Heart right ventricle (tissue), 16 donors: ENCODE measurements around the gene TMCC3. TPM values are rescaled to one million over a fixed set of nuclear protein-coding genes. Genes with fewer than 3 reads are reported as not detected.
A peak's percentile ranks its signal among the peaks of the same experiment; 100 is the strongest.
"Not testable (repeated sequence)": the region's sequence is repeated elsewhere in the genome, so short reads cannot be mapped to it uniquely, and the experiment has no call there.

Source experiments
- ATAC-seq, 8 donors: fragments of 200-7000 bp; cut with Tn5 transposase; one replicate each; pipeline ENCODE4 v1.9.1; 2020; ENCODE audit warnings: mild to moderate bottlenecking in 8 of 8, moderate library complexity in 8 of 8, moderate number of reproducible peaks in 1 of 8
- DNase-seq, 2 donors: peaks; one replicate each; pipeline ENCODE4 v3.0.0-alpha.2; 2020
- H3K27ac ChIP-seq, 10 donors: fragments of 200-600 bp; sonication (generic) in 2 of 10; one replicate each; pipeline versions ENCODE4 v1.5.0 to v1.8.0; 2020 to 2022; ENCODE audit warnings: mild to moderate bottlenecking in 3 of 10
- H3K27me3 ChIP-seq, 7 donors: fragments of 200-600 bp; one replicate each; pipeline ENCODE4 v1.8.0; 2021 to 2022; ENCODE audit warnings: mild to moderate bottlenecking in 2 of 7
- H3K36me3 ChIP-seq, 9 donors: fragments of 200-600 bp; sonication (generic) in 1 of 9; one replicate each; pipeline versions ENCODE4 v1.5.0 to v1.8.0; 2020 to 2022; ENCODE audit warnings: mild to moderate bottlenecking in 2 of 9
- H3K4me1 ChIP-seq, 9 donors: fragments of 200-600 bp; sonication (generic) in 1 of 9; one replicate each; pipeline versions ENCODE4 v1.5.0 to v1.8.0; 2020 to 2022; ENCODE audit warnings: mild to moderate bottlenecking in 4 of 9
- H3K4me3 ChIP-seq, 10 donors: fragments of 200-600 bp; sonication (generic) in 2 of 10; one replicate each; pipeline versions ENCODE4 v1.5.0 to v1.8.0; 2020 to 2022; ENCODE audit warnings: mild to moderate bottlenecking in 7 of 10, moderate library complexity in 2 of 10
- H3K9me3 ChIP-seq, 11 donors: fragments of 200-600 bp in 10 of 11; sonication (generic) in 2 of 11; one replicate each; pipeline versions ENCODE4 v1.5.0 to v1.8.0; 2013 to 2022; ENCODE audit warnings: mild to moderate bottlenecking in 2 of 11, control low read depth in 1 of 11, moderate library complexity in 1 of 11
- WGBS, 2 donors: extraction: QIAGEN DNeasy Blood & Tissue Kit; methylation state at CpG; one replicate each; pipeline ENCODE4 v1.1.7; 2013; ENCODE audit warnings: inconsistent platforms in 1 of 2; 5-methylcytosine and 5-hydroxymethylcytosine counted together
- intact Hi-C, 10 donors: fragments of 100-400 bp; cut with DNase I; formaldehyde crosslinking; loops; one replicate each; pipeline versions ENCODE4 v1.11.1 to v1.14.2; 2022
- polyA plus RNA-seq, 2 donors: library from polyadenylated mRNA; stranded (reverse); fragments of 200-250 nt; gene quantifications; one replicate each; pipeline ENCODE4 v1.2.3, GENCODE V29; 2013
- total RNA-seq, 10 donors: library from RNA; stranded (reverse); fragmentation: NEBNext Ultra II Directional in 3 of 10; extraction: Animal tissue kit (Norgen Biotek cat#: 25700) in 3 of 10; gene quantifications; one replicate each; pipeline versions ENCODE4 v1.2.1 to v1.2.4, GENCODE V29; 2021 to 2023
- TF ChIP-seq, protein P1 (sequence below), 9 donors: fragments of 200-600 bp; sonication (generic) in 2 of 9; IDR thresholded peaks; one replicate each; pipeline versions ENCODE4 v1.5.0 to v1.8.0; 2021 to 2022; ENCODE audit warnings: antibody characterized with exemption in 9 of 9, mild to moderate bottlenecking in 5 of 9, moderate library complexity in 1 of 9
- donor health status: Arrhythmogenic right ventricular cardiomyopathy.
- donor health status: ischemic (EF 13 %, LVEDD 7.1; RV severe dilation, severe dysfunction).
- donor health status: healthy with polysubstance abuse.
- donor health status: DM: no; HTN: yes; CAD: no.
- donor health status: DM: no; HTN: no; CAD: no.
- donor health status: ischemic (EF 25% LVEDD 6.9; RV normal size, moderate dysfunction).
- donor health status: ischemic (EF 25% LVEDD 5.7; RV mildly dilated, moderate dysfunction).
- donor health status: healthy.
- donor health status: DM: yes; HTN: yes; CAD: no.
- donor health status: Ischemic cardiomyopathy.
- donor health status: ischemic (EF 35%, LVEDD 5.7; RV mildly dilated, moderate dysfunction).
- donor health status: nonischemic (EF 11% LVEDD 7.7; RV severe dilation, severe dysfunction).
- donor health status: DM: yes; HTN: yes; CAD: no.
- donor health status: PGD.
- donor health status: ischemic (EF 29% LVEDD 5.4; RV normal size, mild dysfunction).
- donor health status: nonischemic (EF 23%, LVEDD 6.1; RV moderate dilation, normal function).

The TMCC3 gene
- total and polyA plus RNA-seq, 12 donors = 0.88 to 7.3 (median 3.0) TPM

DNA sequence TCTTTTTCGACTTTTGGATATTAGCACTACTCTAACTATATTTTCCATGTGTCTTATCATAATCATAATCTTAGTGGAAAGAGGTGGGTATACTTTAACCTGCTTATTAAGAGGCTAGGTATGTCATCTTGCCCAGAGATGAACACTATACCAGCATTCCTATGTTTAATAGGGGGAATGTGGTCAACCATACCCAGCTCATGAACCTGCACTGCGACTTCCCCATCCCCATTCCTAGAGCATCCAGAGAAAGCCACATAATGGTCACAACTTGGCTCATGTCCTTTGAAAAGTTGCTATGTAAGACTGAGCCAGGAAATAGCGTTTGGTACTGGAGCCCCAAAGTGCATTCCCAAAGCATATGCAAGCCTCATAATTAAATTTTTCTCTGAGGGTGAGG lies 55.2 kb downstream of the TMCC3 start:
- DNase-seq = no peak
- WGBS, 2 donors = 80 to 86% methylated on average over 3 of the region's 3 CpGs
- TF ChIP-seq, protein P1, sequence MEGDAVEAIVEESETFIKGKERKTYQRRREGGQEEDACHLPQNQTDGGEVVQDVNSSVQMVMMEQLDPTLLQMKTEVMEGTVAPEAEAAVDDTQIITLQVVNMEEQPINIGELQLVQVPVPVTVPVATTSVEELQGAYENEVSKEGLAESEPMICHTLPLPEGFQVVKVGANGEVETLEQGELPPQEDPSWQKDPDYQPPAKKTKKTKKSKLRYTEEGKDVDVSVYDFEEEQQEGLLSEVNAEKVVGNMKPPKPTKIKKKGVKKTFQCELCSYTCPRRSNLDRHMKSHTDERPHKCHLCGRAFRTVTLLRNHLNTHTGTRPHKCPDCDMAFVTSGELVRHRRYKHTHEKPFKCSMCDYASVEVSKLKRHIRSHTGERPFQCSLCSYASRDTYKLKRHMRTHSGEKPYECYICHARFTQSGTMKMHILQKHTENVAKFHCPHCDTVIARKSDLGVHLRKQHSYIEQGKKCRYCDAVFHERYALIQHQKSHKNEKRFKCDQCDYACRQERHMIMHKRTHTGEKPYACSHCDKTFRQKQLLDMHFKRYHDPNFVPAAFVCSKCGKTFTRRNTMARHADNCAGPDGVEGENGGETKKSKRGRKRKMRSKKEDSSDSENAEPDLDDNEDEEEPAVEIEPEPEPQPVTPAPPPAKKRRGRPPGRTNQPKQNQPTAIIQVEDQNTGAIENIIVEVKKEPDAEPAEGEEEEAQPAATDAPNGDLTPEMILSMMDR (IDR thresholded peaks at IDR 0.05) = no peak
- Histone ChIP-seq H3K9me3 (no peaks in the 10 kb centered on the region), H3K36me3 (no peaks in the 10 kb centered on the region), H3K27me3 (peaks cover 0 to 4% (median 0%) of the 10 kb centered on the region in 7 donors), H3K27ac (peak overlapping the region in 2 of 10 donors; percentile 57 to 72), H3K4me1 (peaks cover 0 to 40% (median 19%) of the 10 kb centered on the region in 9 donors), H3K4me3 (no peak overlapping the region)
- intact Hi-C loops = loop anchor here in 1 of 10 donors (10.0 kb wide), 1 partner anchor 50 kb away; no protein-coding TSS in a partner anchor
- ATAC-seq = no peak

DNA sequence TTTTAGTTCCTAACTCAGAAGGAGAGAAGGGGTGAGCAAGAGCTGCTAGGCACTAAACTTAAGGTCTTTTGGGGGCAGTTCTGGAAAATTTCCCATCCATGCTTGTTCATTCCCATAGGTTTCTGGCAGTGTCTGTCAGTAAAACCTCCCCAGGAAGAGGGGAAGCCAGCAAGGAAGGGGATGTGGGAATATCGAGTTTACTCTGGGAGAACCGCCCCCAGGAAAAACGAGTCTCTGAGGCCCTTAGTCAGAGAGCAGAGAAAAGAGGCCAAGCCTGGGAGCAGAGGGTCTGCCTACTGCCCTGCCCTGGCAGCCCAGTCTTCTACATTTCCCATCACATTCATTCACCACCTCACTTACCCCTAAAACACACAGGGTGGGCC lies 55.9 kb downstream of the TMCC3 start:
- TF ChIP-seq, protein P1 (IDR thresholded peaks at IDR 0.05) = no peak
- Histone ChIP-seq H3K4me1 (peaks cover 0 to 40% (median 19%) of the 10 kb centered on the region in 9 donors), H3K27me3 (peaks cover 0 to 4% (median 0%) of the 10 kb centered on the region in 7 donors), H3K9me3 (no peaks in the 10 kb centered on the region), H3K27ac (peak overlapping the region in 9 of 10 donors; percentile 24 to 76 (median 57)), H3K4me3 (no peak overlapping the region), H3K36me3 (no peaks in the 10 kb centered on the region)
- intact Hi-C loops = loop anchor here in 1 of 10 donors (10.0 kb wide), 1 partner anchor 50 kb away; no protein-coding TSS in a partner anchor
- DNase-seq (no peak), ATAC-seq (peak in 3 of 8 donors; percentile 40 to 45 (median 42))
- 47 to 53% methylated on average over 3 of the region's 3 CpGs for WGBS, 2 donors

DNA sequence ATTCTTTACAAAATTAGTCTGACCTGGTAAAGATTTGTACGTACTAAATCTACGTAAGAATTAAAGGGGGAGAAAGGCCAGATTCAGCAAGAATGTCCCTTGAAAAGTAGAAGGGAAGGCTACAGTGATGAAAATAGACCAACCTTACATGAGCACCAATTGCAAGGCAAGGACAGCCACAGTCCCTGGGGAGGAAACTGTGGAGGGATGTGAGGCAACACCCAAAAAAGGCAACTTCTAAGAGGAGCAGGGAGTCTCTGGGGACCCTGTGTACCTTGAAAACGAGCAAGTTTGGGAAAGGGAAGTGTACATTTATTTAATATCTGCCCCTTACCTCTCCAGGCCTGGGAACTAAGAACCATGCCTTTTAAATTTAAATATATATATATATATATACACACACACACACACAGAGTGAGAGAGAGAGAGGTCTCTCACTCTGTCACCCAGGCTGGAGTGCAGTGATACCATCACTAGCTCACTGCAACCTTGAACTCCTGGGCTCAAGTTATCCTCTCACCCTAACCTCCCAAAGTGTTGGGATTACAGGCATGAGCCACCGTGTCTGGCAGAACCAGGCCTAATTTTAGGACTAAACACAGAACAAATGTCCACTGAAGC lies 56.4 kb downstream of the TMCC3 start:
- intact Hi-C loops = loop anchor here in 1 of 10 donors (10.0 kb wide), 1 partner anchor 51 kb away; no protein-coding TSS in a partner anchor
- H3K4me1 ChIP-seq = peaks cover 0 to 40% (median 19%) of the 10 kb centered on the region in 9 donors
- 53 to 61% methylated on average over 4 of the region's 4 CpGs for WGBS, 2 donors
- ATAC-seq (peak in 5 of 8 donors; percentile 58 to 84 (median 81)), DNase-seq (peak in 1 of 2 donors; percentile 51)
- peak overlapping the region in 9 of 10 donors; percentile 24 to 76 (median 57) for H3K27ac ChIP-seq
- H3K27me3 ChIP-seq = peaks cover 0 to 4% (median 0%) of the 10 kb centered on the region in 7 donors
- H3K4me3 ChIP-seq = no peak overlapping the region
- no peaks in the 10 kb centered on the region for H3K9me3 ChIP-seq
- TF ChIP-seq, protein P1 (IDR thresholded peaks at IDR 0.05) = no peak
- no peaks in the 10 kb centered on the region for H3K36me3 ChIP-seq

DNA sequence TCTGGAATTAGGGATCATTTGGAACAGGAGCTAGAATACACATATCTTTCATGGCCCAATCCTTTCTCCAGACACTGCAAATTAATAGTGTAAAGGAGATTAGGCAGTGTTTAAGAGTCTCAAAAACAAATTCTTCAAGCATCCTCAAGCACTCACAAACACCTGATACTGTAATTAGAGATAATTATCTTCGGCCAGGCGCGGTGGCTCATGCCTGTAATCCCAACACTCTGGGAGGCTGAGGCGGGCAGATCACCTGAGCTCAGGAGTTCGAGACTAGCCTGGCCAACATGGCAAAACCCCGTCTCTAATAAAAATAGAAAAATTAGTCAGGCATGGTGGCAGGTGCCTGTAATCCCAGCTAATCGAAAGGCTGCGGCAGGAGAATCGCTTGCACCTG lies 57.6 kb downstream of the TMCC3 start:
- H3K4me1 ChIP-seq = peaks cover 0 to 46% (median 21%) of the 10 kb centered on the region in 9 donors
- not testable (repeated sequence) for H3K4me3 ChIP-seq, ATAC-seq, H3K36me3 ChIP-seq, H3K27me3 ChIP-seq, H3K9me3 ChIP-seq, DNase-seq
- 84 to 87% methylated on average over 9 of the region's 9 CpGs for WGBS, 2 donors
- intact Hi-C loops = loop anchor here in 1 of 10 donors (10.0 kb wide), 1 partner anchor 52 kb away; no protein-coding TSS in a partner anchor
- H3K27ac ChIP-seq = peak overlapping the region in 6 of 10 donors; percentile 12 to 76 (median 42)
